ENCODE measurements around the gene SH3BP4.
"Not testable (repeated sequence)": the region's sequence is repeated elsewhere in the genome, so short reads cannot be mapped to it uniquely, and the experiment has no call there.

SH3BP4 gene

GRCh38 chr2:235003096-235003775 lies 51.4 kb downstream of the SH3BP4 start:
- in situ Hi-C loops (cut with HindIII; ENCODE audit: low pct_ligation_motif_present, low pct_unique_long_range_greater_than_20kb, low sequenced_read_pairs) = no loop called here

DNA sequence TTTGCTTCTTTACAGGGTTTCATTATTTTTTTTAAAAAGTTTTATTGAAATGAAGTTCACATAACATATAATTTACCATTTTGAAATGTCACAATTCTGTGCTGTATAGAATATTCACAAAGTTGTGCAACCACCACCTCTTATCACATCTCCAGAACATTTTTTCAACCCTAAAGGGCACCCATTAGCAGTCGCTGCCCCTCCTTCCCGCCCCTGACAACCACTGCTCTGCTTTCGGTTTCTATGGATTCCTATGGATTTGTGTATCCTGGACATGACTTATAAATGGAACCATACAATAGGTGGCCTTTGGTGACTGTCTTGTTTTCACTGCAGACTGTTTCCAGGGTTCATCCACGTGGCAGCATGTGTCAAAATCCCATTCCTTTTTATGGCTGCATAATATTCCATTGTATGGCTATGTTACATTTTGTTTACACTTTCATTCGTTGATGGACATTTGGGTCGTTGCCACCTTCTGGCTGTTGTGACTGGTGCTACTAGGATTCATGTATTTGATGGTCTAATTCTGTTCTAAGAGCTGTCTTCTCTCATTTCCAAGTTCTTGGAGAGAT lies 52.6 kb downstream of the SH3BP4 start:
- in situ Hi-C loops (cut with HindIII; ENCODE audit: low pct_ligation_motif_present, low pct_unique_long_range_greater_than_20kb, low sequenced_read_pairs) = no loop called here
- DNase-seq = no peak

More at GRCh38 chr2:235003096-235003775, 51.4 kb downstream of the SH3BP4 start:
- DNase-seq = no peak

DNA sequence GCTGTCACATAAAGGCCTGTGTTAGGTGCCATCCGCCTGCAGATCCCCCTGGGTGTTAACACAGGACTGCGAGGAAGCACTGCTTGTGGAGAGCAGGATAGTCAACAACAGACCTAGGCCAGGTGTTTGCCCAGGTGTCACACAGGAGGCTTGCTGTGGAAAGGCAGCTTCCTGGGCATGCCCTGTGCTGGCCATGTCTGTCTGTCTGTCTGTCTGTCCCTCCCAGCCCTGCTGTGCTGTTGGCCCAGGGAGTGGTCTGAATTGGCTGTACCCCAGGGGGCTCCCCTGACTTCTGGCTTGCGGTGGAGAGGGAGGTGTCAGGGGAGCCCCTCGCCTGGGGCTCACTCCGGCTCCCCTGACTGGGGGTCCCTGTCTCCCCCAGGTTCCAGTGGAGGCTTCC lies 53.2 kb downstream of the SH3BP4 start:
- DNase-seq = no peak
- in situ Hi-C loops (cut with HindIII; ENCODE audit: low pct_ligation_motif_present, low pct_unique_long_range_greater_than_20kb, low sequenced_read_pairs) = no loop called here

DNA sequence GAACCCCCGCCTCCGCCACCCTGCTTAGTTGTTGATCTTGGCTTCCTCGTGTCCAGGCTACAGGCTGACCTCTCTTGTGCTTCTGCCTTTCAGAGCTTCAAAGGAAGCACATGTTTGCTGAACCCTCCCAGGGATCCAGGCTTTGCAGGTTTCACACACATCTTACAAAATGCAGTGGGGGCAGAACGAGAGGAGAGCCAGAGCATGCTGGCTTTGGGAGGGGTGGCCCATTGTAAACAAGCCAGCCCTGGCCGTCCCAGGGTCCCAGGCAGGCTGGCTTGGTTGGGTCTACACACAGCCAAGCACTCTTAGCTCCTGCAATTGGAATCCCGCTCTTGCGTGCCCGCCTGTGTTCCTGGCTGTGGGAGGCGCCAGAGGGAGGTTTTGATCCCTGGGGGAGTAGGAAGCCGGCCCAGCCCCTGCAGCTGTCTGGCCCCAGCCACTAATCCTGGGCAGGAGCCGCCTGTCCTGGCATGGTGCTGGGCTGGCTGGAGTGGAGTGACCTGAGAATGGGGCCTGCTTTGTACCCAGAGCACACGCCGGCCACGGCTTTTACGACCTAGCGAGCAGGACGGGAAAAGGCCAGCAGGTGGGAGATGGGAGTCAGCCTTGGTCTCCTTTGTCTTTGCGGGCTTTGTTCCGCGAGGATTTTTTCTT lies 53.9 kb downstream of the SH3BP4 start:
- in situ Hi-C loops (cut with HindIII; ENCODE audit: low pct_ligation_motif_present, low pct_unique_long_range_greater_than_20kb, low sequenced_read_pairs) = no loop called here
- no peak for DNase-seq

DNA sequence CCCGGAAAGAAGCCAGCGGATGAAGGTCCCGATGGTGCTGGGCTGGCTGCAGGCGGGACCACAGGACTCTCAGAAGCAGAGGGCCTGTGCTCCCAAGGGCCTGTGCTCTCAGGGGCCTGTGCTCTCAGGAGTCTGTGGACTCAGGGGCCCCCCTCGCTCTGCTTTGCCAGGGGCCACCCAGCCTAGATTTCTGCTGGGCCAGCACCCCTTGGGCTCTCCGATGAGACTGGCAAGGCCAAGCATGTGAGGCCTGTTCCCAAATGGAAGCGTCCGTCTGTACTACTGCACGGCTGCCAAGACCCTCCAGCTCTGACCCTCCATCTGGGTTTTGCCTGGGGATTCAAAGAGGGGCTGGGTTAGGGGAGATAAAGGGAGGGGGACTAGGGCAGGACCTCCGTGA lies 54.6 kb downstream of the SH3BP4 start:
- no peak for DNase-seq
- in situ Hi-C loops (cut with HindIII; ENCODE audit: low pct_ligation_motif_present, low pct_unique_long_range_greater_than_20kb, low sequenced_read_pairs) = no loop called here

GRCh38 chr2:235006986-235007385 lies 55.2 kb downstream of the SH3BP4 start:
- no peak for DNase-seq
- in situ Hi-C loops (cut with HindIII; ENCODE audit: low pct_ligation_motif_present, low pct_unique_long_range_greater_than_20kb, low sequenced_read_pairs) = no loop called here

DNA sequence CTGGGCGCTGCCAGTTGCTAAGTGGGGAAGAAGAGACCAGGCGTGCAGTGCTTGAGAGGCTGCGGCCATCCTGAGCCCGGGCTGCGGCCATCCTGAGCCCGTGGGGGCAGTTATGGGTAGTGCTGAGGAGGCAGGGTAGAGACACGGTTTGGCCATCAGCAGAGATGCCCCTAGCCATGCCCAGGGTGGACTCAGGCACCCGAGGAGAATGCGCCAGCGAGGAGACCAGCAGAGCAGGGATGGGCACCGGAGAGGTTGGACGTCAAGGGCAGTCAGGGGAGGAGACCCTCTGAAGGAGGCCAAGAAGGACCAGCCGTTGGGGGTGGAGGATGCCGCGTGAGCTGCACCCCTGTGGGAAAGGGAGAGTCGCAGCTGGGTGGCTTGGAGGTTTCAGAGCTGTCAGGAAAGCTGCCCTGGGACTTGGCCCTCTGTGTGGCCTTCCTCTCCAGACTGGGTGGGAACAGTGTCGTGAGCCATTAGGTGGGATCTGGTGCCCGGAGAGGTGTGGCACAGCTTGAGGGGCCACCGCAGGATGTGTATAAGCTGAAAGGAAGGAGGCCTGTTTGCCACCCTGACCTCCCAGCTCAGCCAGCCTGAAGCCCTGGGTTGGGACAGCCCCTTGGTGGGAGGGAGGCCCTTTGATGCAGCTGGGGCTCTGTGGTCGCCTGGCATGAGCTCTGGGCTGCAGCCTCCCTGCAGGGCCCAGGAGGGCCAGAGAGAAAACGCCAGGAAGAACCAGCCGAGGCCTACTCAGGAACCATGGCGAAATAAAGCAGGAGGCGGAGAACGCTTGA lies 56.0 kb downstream of the SH3BP4 start:
- DNase-seq = no peak
- in situ Hi-C loops (cut with HindIII; ENCODE audit: low pct_ligation_motif_present, low pct_unique_long_range_greater_than_20kb, low sequenced_read_pairs) = no loop called here

DNA sequence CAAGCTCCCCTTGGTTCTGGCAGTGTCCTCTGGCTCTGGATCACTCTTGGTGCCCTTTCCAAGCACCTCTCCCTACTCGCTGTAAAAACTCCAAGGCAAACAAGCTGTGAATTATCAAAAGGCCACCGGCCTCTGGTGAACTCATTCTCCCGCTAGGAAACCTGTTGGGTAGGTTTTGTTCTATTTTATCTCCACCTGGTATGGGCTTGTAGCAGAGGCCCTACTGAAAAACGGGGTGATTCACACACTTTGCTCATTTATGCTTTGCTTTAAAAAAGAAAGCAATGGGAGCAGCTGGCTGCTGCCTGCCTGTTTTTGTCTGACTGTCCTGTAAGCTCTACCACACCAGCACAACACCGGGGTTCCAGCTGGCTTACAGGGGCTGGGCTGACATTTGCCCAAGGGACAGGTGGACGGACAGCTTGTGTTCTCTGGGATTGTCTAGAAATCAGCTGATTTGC lies 56.8 kb downstream of the SH3BP4 start:
- in situ Hi-C loops (cut with HindIII; ENCODE audit: low pct_ligation_motif_present, low pct_unique_long_range_greater_than_20kb, low sequenced_read_pairs) = no loop called here
- DNase-seq = no peak

- in situ Hi-C loops (cut with HindIII; ENCODE audit: low pct_ligation_motif_present, low pct_unique_long_range_greater_than_20kb, low sequenced_read_pairs) = no loop called here
- no peak for DNase-seq
Observed at GRCh38 chr2:235009081-235009480, 57.3 kb downstream of the SH3BP4 start.

DNA sequence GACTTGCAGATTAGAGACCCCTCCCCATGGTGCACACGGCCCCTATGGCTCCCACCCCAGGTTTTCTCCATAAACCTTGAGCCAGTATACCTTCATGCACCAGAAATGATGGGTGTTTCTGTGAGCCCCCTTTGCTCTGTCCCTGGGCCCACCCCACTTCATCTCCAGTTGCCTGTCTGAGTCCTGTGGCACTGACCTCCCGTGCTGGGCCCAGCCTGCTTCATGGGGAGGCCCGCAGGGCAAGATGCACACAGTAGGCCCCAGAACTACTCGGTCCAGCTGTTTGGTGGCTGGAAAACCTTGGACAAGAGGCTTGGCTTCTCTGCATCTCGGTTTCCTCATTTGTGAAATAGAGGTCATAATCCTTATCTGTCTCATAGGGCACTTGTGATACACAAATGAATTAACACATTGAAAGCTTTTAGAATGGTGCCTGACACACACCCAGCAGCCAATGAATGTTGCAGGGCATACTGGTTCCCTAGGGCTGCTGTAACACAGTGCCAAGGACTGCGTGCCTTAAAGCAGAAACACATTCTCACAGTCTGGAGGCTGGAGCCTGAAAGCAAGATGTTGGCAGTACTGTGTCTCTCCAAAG lies 58.4 kb downstream of the SH3BP4 start:
- in situ Hi-C loops (cut with HindIII; ENCODE audit: low pct_ligation_motif_present, low pct_unique_long_range_greater_than_20kb, low sequenced_read_pairs) = no loop called here
- no peak for DNase-seq

- DNase-seq = no peak
- in situ Hi-C loops (cut with HindIII; ENCODE audit: low pct_ligation_motif_present, low pct_unique_long_range_greater_than_20kb, low sequenced_read_pairs) = no loop called here
Observed at GRCh38 chr2:235011607-235011928, 59.8 kb downstream of the SH3BP4 start.

GRCh38 chr2:235011929-235012631 lies 60.3 kb downstream of the SH3BP4 start:
- in situ Hi-C loops (cut with HindIII; ENCODE audit: low pct_ligation_motif_present, low pct_unique_long_range_greater_than_20kb, low sequenced_read_pairs) = no loop called here

GRCh38 chr2:235017441-235017840 lies 65.6 kb downstream of the SH3BP4 start:
- in situ Hi-C loops (cut with HindIII; ENCODE audit: low pct_ligation_motif_present, low pct_unique_long_range_greater_than_20kb, low sequenced_read_pairs) = no loop called here
- no peak for DNase-seq

More at GRCh38 chr2:235011929-235012631, 60.3 kb downstream of the SH3BP4 start:
- DNase-seq = no peak

DNA sequence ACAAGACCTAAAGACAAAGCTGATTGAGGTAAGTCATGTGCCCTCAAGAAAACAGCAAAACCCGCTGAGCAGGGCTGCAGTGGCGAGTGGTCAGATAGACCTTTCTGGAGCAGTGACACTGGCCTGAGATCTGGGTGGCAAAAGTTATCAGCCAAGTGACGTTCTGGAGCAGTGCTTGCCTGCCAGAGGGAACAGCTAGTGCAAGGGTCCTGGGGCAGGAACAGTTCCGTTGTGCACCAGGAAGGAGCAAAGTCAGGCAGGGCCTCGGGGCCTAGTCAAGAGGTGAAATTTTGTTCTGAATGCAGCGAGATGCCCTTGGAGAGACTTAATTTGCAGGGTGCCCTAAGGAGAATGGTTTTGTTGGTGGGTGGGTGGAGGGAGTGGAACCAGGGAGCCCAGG lies 67.0 kb downstream of the SH3BP4 start:
- in situ Hi-C loops (cut with HindIII; ENCODE audit: low pct_ligation_motif_present, low pct_unique_long_range_greater_than_20kb, low sequenced_read_pairs) = no loop called here
- no peak for DNase-seq

GRCh38 chr2:235020141-235020540 lies 68.3 kb downstream of the SH3BP4 start:
- DNase-seq; in situ Hi-C loops (cut with HindIII; ENCODE audit: low pct_ligation_motif_present, low pct_unique_long_range_greater_than_20kb, low sequenced_read_pairs): not testable (repeated sequence)

DNA sequence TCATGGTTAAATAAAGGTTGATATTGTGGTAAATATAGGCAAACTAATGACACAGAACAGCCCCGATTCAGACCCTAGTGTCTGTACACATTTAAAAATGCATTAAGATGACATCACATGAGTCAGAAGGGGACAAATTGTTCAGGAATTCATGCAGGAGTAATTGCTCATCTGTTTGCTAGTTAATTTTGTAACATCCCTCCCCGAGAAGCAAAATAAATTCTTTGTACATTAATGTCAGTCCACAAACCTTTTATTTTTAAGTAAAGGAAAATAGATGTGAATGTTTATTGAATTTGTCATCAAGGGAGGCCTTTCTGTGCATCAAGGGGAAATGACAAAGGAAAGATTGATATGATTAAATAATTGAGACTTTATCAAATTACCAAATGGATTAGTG lies 69.9 kb downstream of the SH3BP4 start:
- in situ Hi-C loops (cut with HindIII; ENCODE audit: low pct_ligation_motif_present, low pct_unique_long_range_greater_than_20kb, low sequenced_read_pairs) = no loop called here
- peak; percentile 8 for DNase-seq

GRCh38 chr2:235024191-235024860 lies 72.5 kb downstream of the SH3BP4 start:
- in situ Hi-C loops (cut with HindIII; ENCODE audit: low pct_ligation_motif_present, low pct_unique_long_range_greater_than_20kb, low sequenced_read_pairs) = no loop called here
- DNase-seq = no peak

All from ACHN (cell line).